Measurements from ENCODE around the gene IFI35. TPM values are rescaled to one million over a fixed set of nuclear protein-coding genes. Genes with fewer than 3 reads are reported as not detected.

Gene IFI35
- total RNA-seq, 1 experiment from 2014 or later = 4.7 TPM

- no peak for TF ChIP-seq AR (CRISPR knock-in tag; IDR thresholded peaks at IDR 0.05)
Measured at GRCh38 chr17:43042025-43042628, 35.5 kb downstream of the IFI35 start (continued).

- DNase-seq (ENCODE audit: low spot score) = no peak
- ChIA-PET CTCF (interaction anchor here (4.3 kb wide), 1 partner anchor 18 kb away, joined by 45 read pairs; the partner anchor contains the start of gene RND2), POLR2A (interaction anchor here (0.6 to 2.0 kb wide), 2 partner anchors 19 to 126 kb away, joined by 3 to 4 read pairs; no protein-coding TSS in a partner anchor)
- H3K4me3 Mint-ChIP-seq = no peak overlapping the region
- no peak for ATAC-seq
- TF ChIP-seq E2F1 (CRISPR knock-in tag; IDR thresholded peaks at IDR 0.05) = no peak
- TF ChIP-seq ZNF425 (CRISPR knock-in tag; conservative IDR thresholded peaks at IDR 0.05) = no peak
- no peak for TF ChIP-seq NR3C1 (CRISPR knock-in tag; conservative IDR thresholded peaks at IDR 0.05; ENCODE audit: low read depth)
- no peak for TF ChIP-seq ZNF317 (CRISPR knock-in tag; IDR thresholded peaks at IDR 0.05; ENCODE audit: borderline replicate concordance, low read depth)
- no peaks in the 10 kb centered on the region for H3K27me3 Mint-ChIP-seq (ENCODE audit: low read depth)
- no peaks in the 10 kb centered on the region for H3K9me3 Mint-ChIP-seq
- peaks cover 16% of the 10 kb centered on the region for H3K36me3 Mint-ChIP-seq
- H3K4me1 Mint-ChIP-seq = peaks cover 48% of the 10 kb centered on the region
- peak overlapping the region; percentile 98 for H3K27ac Mint-ChIP-seq
Measured at GRCh38 chr17:43043307-43043706, 36.7 kb downstream of the IFI35 start.

GRCh38 chr17:43044024-43044423 lies 37.4 kb downstream of the IFI35 start:
- ChIA-PET POLR2A (interaction anchor here (0.8 kb wide), 1 partner anchor 125 kb away, joined by 3 read pairs; no protein-coding TSS in a partner anchor), CTCF (no interaction called here)
- TF ChIP-seq NR1H2 (CRISPR knock-in tag; IDR thresholded peaks at IDR 0.05) (no peak), E2F4 (CRISPR knock-in tag; IDR thresholded peaks at IDR 0.05; ENCODE audit: borderline replicate concordance, low read depth) (no peak), FOXP1 (CRISPR knock-in tag; IDR thresholded peaks at IDR 0.05; ENCODE audit: borderline replicate concordance) (no peak), RORB (CRISPR knock-in tag; IDR thresholded peaks at IDR 0.05) (no peak), CBFB (CRISPR knock-in tag; IDR thresholded peaks at IDR 0.05; ENCODE audit: low read depth) (no peak), ETV6 (CRISPR knock-in tag; IDR thresholded peaks at IDR 0.05) (no peak), ZNF121 (CRISPR knock-in tag; IDR thresholded peaks at IDR 0.05) (no peak), JAZF1 (CRISPR knock-in tag; IDR thresholded peaks at IDR 0.05) (no peak), ZNF317 (CRISPR knock-in tag; IDR thresholded peaks at IDR 0.05; ENCODE audit: borderline replicate concordance, low read depth) (no peak), MAX (CRISPR knock-in tag; IDR thresholded peaks at IDR 0.05) (no peak)
- Mint-ChIP-seq H3K9me3 (no peaks in the 10 kb centered on the region), H3K27me3 (ENCODE audit: low read depth) (no peaks in the 10 kb centered on the region), H3K4me3 (no peak overlapping the region), H3K36me3 (peaks cover 16% of the 10 kb centered on the region), H3K4me1 (peaks cover 47% of the 10 kb centered on the region), H3K27ac (peak overlapping the region; percentile 59; the same call in 1 of the 2 replicates)
- ATAC-seq (no peak), DNase-seq (ENCODE audit: low spot score) (no peak)

Measured in WTC11 (cell line).